GM12878 (cell line): ENCODE data around the gene KCNIP3. TPM values are rescaled to one million over a fixed set of nuclear protein-coding genes. Genes with fewer than 3 reads are reported as not detected.

Source experiments
- ATAC-seq: fragments of 200-7000 bp; cut with Tn5 transposase; 3 replicates; pipeline ENCODE4 v1.9.1; 2020; ENCODE audit warnings: mild to moderate bottlenecking, moderate library complexity
- BruUV-seq: library from RNA; stranded (reverse); fragments of 400-500 nt; replicated peaks from 2 replicates; lab custom pipeline; 2021; lab: Mats Ljungman, UMichigan
- CTCF ChIA-PET: fragments of 300-600 bp; sonication (Branson Sonifier 250); formaldehyde crosslinking; extraction: SDS; loops from one replicate; lab custom pipeline; 2021; ENCODE audit warnings: inconsistent platforms; lab: Yijun Ruan, JAX
- POLR2A ChIA-PET: fragments of 350-600 bp; formaldehyde crosslinking; extraction: SDS; loops from one replicate; lab custom pipeline; 2021; ENCODE audit warnings: inconsistent platforms; lab: Charles Lee
- RAD21 ChIA-PET: fragments of 300-600 bp; sonication (Branson Sonifier 250); formaldehyde crosslinking; loops from one replicate; lab custom pipeline; 2023; ENCODE audit warnings: antibody characterized with exemption; ENCODE audit not compliant: unreplicated experiment; lab: Charles Lee
- SMC1A ChIA-PET: fragments of 300-600 bp; sonication (Branson Sonifier 250); formaldehyde crosslinking; loops from one replicate; lab custom pipeline; 2023; ENCODE audit not compliant: unreplicated experiment, uncharacterized antibody; lab: Charles Lee
- DNase-seq: peaks from one replicate; pipeline ENCODE4 v3.0.0-alpha.2; 2011; ENCODE audit warnings: low read depth, low spot score
- FAIRE-seq: peaks from 3 replicates; lab custom pipeline; 2011; peaks lifted over from hg19 to GRCh38; lab: Jason Lieb, UNC
- H2AFZ ChIP-seq: 2 replicates; pipeline ENCODE4 v1.6.0; 2011; ENCODE audit warnings: low read depth, low read length, control low read depth; ENCODE audit not compliant: control insufficient read depth
- H3K27ac ChIP-seq: 2 replicates; pipeline ENCODE4 v1.5.1; 2011; ENCODE audit warnings: control low read depth; ENCODE audit not compliant: control insufficient read depth, insufficient read depth
- H3K27me3 ChIP-seq, 2 experiments: replicated peaks in 1 of 2; 2 replicates each; pipeline versions ENCODE4 v1.6.0 to v1.6.1; 2011; ENCODE audit warnings: low read length in 1 of 2; ENCODE audit not compliant: control insufficient read depth in 2 of 2, insufficient read depth in 2 of 2
- H3K36me3 ChIP-seq, 2 experiments: 2 replicates each; pipeline ENCODE4 v1.5.1; 2011; ENCODE audit warnings: low read length in 1 of 2; ENCODE audit not compliant: control insufficient read depth in 2 of 2, insufficient read depth in 2 of 2
- H3K4me1 ChIP-seq: 2 replicates; pipeline ENCODE4 v1.6.1; 2011; ENCODE audit warnings: mild to moderate bottlenecking, low read length, moderate library complexity, mixed read lengths; ENCODE audit not compliant: control insufficient read depth, insufficient read depth
- H3K4me2 ChIP-seq: 2 replicates; pipeline ENCODE4 v1.6.0; 2011; ENCODE audit warnings: control low read depth; ENCODE audit not compliant: control insufficient read depth, insufficient read depth
- H3K4me3 ChIP-seq: fragments of 200-600 bp; sonication (generic); 2 replicates; pipeline ENCODE4 v1.5.1; 2016
- H3K79me2 ChIP-seq: 2 replicates; pipeline ENCODE4 v1.6.0; 2011; ENCODE audit warnings: low read length; ENCODE audit not compliant: control insufficient read depth, insufficient read depth
- H3K9ac ChIP-seq: 2 replicates; pipeline ENCODE4 v1.8.0; 2011; ENCODE audit warnings: low read length, control low read depth, mixed read lengths; ENCODE audit not compliant: control insufficient read depth, insufficient read depth
- H3K9me3 ChIP-seq: replicated peaks from 3 replicates; pipeline ENCODE4 v1.5.1; 2011; ENCODE audit warnings: mild to moderate bottlenecking, low read length; ENCODE audit not compliant: control insufficient read depth, insufficient read depth
- H4K20me1 ChIP-seq: 2 replicates; pipeline ENCODE4 v1.6.0; 2011; ENCODE audit not compliant: control insufficient read depth, insufficient read depth
- CHD1 ChIP-seq: IDR thresholded peaks from 2 replicates; pipeline ENCODE4 v1.6.1; 2012; ENCODE audit warnings: low read depth, low read length, improper control_type of control experiment
- DPF2 ChIP-seq: fragments of 450-650 bp; IDR thresholded peaks from 2 replicates; pipeline ENCODE4 v1.6.1; 2017; ENCODE audit warnings: mild to moderate bottlenecking
- ESRRA ChIP-seq: IDR thresholded peaks from 2 replicates; pipeline ENCODE4 v1.6.1; 2012; ENCODE audit warnings: mild to moderate bottlenecking, low read length, improper control_type of control experiment
- MEF2A ChIP-seq: IDR thresholded peaks from 2 replicates; pipeline ENCODE4 v1.6.1; 2011; ENCODE audit warnings: low read depth, mild to moderate bottlenecking, low read length, moderate library complexity; ENCODE audit not compliant: insufficient read depth
- MXI1 ChIP-seq: fragments of 150-350 bp; IDR thresholded peaks from 2 replicates; pipeline ENCODE4 v1.6.1; 2011; ENCODE audit warnings: low read depth, mild to moderate bottlenecking, inconsistent platforms, low read length, improper control_type of control experiment
- SMAD5 ChIP-seq: IDR thresholded peaks from 2 replicates; pipeline ENCODE4 v1.6.1; 2016; ENCODE audit warnings: antibody characterized with exemption, low read depth
- SMARCA5 ChIP-seq: fragments of 450-650 bp; IDR thresholded peaks from 2 replicates; pipeline ENCODE4 v1.6.1; 2017; ENCODE audit warnings: mild to moderate bottlenecking
- SRF ChIP-seq, 2 experiments: IDR thresholded peaks; 2 replicates each; pipeline ENCODE4 v1.6.1; 2011; ENCODE audit warnings: low read depth in 2 of 2, low read length in 2 of 2, mild to moderate bottlenecking in 1 of 2, moderate library complexity in 1 of 2
- TCF12 ChIP-seq: IDR thresholded peaks from 2 replicates; pipeline ENCODE4 v1.6.1; 2011; ENCODE audit warnings: low read depth, mild to moderate bottlenecking, low read length
- ZBED1 ChIP-seq: IDR thresholded peaks from 2 replicates; pipeline ENCODE4 v1.6.1; 2016; ENCODE audit warnings: borderline replicate concordance
- ZNF384 ChIP-seq: IDR thresholded peaks from 2 replicates; pipeline ENCODE4 v1.6.1; 2012; ENCODE audit warnings: low read depth, mild to moderate bottlenecking, low read length, improper control_type of control experiment, borderline replicate concordance
- WGBS: methylation state at CpG from one replicate; pipeline ENCODE4 v1.1.6; 2016; ENCODE audit warnings: low lambda C conversion rate; ENCODE audit not compliant: insufficient replicate concordance, insufficient coverage; ENCODE audit errors: missing lambda C conversion rate; 5-methylcytosine and 5-hydroxymethylcytosine counted together
- in situ Hi-C: fragments of 300-500 bp; cut with MboI; formaldehyde crosslinking; loops from 9 replicates; pipeline ENCODE4 v1.14.3; 2018; ENCODE audit warnings: mixed read lengths
- intact Hi-C: fragments of 100-400 bp; cut with micrococcal nuclease; formaldehyde crosslinking; loops from one replicate; pipeline ENCODE4 v1.14.2; 2022; ENCODE audit not compliant: unreplicated experiment
- polyA plus RNA-seq, 11 experiments: library from polyadenylated mRNA; depleted of rRNA in 4 of 11; unstranded in 6 of 11; stranded (reverse) in 5 of 11; fragments of >200 nt; fragmentation: Nextera tagmentation in 4 of 11; fragmentation: Illumina TruSeq in 1 of 11; extraction: Ambion mirVana in 4 of 11; extraction: Trizol in 1 of 11; gene quantifications; 1 replicate in 1 of 11; 2 replicates in 10 of 11; pipeline versions ENCODE4 v1.2.1 to v1.2.3, GENCODE V29; 2011 to 2016; ENCODE audit warnings: inconsistent platforms in 2 of 11, missing spikeins in 2 of 11, low read depth in 1 of 11
- total RNA-seq, 4 experiments: library from RNA; depleted of rRNA in 3 of 4; stranded (reverse); fragments of >200 nt in 3 of 4; fragmentation: Illumina TruSeq in 1 of 4; extraction: Trizol in 1 of 4; gene quantifications; 2 replicates each; pipeline versions ENCODE4 v1.2.1 to v1.2.3, GENCODE V29; 2013 to 2021
- TF ChIP-seq, protein P1 (sequence below): fragments of 450-650 bp; formaldehyde crosslinking; IDR thresholded peaks from 2 replicates; pipeline ENCODE4 v1.4.0; 2022; ENCODE audit warnings: mild to moderate bottlenecking, moderate library complexity
- TF ChIP-seq, protein P2 (sequence below): fragments of 150-350 bp; IDR thresholded peaks from 2 replicates; pipeline ENCODE4 v1.6.1; 2014; ENCODE audit warnings: mild to moderate bottlenecking, low read depth, low read length

Gene KCNIP3
- total and polyA plus RNA-seq, 10 of the 15 experiments (the other 5 are each of a cell fraction or from before 2014, with no cell fraction given), result not detected

DNA sequence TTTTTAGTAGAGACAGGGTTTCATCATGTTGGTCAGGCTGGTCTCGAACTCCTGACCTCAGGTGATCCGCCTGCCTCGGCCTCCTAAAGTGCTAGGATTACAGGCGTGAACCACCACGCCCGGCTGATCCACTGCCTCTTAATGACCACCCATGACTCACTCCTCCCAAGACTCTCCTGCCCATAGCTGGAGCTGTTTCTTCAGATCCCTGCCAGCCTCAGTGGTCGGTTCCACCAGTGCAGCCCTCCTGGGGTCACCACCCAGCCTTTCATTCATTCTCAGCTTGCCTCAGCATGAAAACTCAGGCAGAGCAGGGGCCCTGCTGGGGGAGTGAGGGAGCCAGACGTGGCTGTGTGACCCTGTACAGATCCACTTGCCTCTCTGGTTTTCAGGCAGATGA, 12.5 kb downstream of the KCNIP3 start:
- Histone ChIP-seq H3K9me3 (no peaks in the 10 kb centered on the region), H4K20me1 (no peaks in the 10 kb centered on the region), H3K4me3 (no peak overlapping the region), H3K4me2 (no peak overlapping the region), H3K79me2 (no peaks in the 10 kb centered on the region), H3K36me3 (no peaks in the 10 kb centered on the region), H3K4me1 (no peaks in the 10 kb centered on the region), H2AFZ (no peak overlapping the region), H3K27ac (no peak overlapping the region), H3K9ac (no peak overlapping the region), H3K27me3 (no peaks in the 10 kb centered on the region; a peak in 1 of 4 replicates)
- WGBS, result 37% methylated on average over 8 of the region's 8 CpGs
- ChIA-PET RAD21 (no interaction called here), POLR2A (no interaction called here), SMC1A (no interaction called here), CTCF (no interaction called here)
- no peak for DNase-seq
- intact Hi-C loops (no loop called here), in situ Hi-C loops (no loop called here)
- TF ChIP-seq, protein P1, sequence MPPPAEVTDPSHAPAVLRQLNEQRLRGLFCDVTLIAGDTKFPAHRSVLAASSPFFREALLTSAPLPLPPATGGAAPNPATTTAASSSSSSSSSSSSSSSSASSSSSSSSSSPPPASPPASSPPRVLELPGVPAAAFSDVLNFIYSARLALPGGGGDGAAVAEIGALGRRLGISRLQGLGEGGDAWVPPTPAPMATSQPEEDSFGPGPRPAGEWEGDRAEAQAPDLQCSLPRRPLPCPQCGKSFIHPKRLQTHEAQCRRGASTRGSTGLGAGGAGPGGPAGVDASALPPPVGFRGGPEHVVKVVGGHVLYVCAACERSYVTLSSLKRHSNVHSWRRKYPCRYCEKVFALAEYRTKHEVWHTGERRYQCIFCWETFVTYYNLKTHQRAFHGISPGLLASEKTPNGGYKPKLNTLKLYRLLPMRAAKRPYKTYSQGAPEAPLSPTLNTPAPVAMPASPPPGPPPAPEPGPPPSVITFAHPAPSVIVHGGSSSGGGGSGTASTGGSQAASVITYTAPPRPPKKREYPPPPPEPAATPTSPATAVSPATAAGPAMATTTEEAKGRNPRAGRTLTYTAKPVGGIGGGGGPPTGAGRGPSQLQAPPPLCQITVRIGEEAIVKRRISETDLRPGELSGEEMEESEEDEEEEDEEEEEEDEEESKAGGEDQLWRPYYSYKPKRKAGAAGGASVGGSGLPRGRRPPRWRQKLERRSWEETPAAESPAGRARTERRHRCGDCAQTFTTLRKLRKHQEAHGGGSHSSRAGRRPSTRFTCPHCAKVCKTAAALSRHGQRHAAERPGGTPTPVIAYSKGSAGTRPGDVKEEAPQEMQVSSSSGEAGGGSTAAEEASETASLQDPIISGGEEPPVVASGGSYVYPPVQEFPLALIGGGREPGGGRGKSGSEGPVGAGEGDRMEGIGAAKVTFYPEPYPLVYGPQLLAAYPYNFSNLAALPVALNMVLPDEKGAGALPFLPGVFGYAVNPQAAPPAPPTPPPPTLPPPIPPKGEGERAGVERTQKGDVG (CRISPR knock-in tag), result no peak
- no peak for TF ChIP-seq ESRRA
- no peak for TF ChIP-seq MEF2A
- no peak for TF ChIP-seq DPF2
- TF ChIP-seq TCF12, result no peak
- TF ChIP-seq, protein P2, sequence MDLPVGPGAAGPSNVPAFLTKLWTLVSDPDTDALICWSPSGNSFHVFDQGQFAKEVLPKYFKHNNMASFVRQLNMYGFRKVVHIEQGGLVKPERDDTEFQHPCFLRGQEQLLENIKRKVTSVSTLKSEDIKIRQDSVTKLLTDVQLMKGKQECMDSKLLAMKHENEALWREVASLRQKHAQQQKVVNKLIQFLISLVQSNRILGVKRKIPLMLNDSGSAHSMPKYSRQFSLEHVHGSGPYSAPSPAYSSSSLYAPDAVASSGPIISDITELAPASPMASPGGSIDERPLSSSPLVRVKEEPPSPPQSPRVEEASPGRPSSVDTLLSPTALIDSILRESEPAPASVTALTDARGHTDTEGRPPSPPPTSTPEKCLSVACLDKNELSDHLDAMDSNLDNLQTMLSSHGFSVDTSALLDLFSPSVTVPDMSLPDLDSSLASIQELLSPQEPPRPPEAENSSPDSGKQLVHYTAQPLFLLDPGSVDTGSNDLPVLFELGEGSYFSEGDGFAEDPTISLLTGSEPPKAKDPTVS, result no peak
- TF ChIP-seq CHD1, result no peak
- TF ChIP-seq ZNF384, result no peak
- TF ChIP-seq ZBED1, result no peak
- TF ChIP-seq SMARCA5, result no peak
- no peak for TF ChIP-seq SMAD5
- no peak for TF ChIP-seq MXI1
- TF ChIP-seq SRF (IDR thresholded peaks at IDR 0.05; ENCODE audit: low read depth in 2 of 2, low read length in 2 of 2), result no peak
- BruUV-seq, result no TSS peak
- FAIRE-seq, result no peak
- ATAC-seq, result no peak
